HEK293 (cell line): Measurements from ENCODE around the gene CD68.

Source experiments
- ZNF24 ChIP-seq: fragments of 450-650 bp; formaldehyde crosslinking; IDR thresholded peaks from 2 replicates; pipeline ENCODE4 v1.5.1; 2016; ENCODE audit warnings: missing biosample characterization, missing genetic modification characterization
- TF ChIP-seq, protein P1 (sequence below): fragments of 450-650 bp; formaldehyde crosslinking; IDR thresholded peaks from 2 replicates; pipeline ENCODE4 v1.5.1; 2016; ENCODE audit warnings: missing biosample characterization, missing genetic modification characterization

DNA sequence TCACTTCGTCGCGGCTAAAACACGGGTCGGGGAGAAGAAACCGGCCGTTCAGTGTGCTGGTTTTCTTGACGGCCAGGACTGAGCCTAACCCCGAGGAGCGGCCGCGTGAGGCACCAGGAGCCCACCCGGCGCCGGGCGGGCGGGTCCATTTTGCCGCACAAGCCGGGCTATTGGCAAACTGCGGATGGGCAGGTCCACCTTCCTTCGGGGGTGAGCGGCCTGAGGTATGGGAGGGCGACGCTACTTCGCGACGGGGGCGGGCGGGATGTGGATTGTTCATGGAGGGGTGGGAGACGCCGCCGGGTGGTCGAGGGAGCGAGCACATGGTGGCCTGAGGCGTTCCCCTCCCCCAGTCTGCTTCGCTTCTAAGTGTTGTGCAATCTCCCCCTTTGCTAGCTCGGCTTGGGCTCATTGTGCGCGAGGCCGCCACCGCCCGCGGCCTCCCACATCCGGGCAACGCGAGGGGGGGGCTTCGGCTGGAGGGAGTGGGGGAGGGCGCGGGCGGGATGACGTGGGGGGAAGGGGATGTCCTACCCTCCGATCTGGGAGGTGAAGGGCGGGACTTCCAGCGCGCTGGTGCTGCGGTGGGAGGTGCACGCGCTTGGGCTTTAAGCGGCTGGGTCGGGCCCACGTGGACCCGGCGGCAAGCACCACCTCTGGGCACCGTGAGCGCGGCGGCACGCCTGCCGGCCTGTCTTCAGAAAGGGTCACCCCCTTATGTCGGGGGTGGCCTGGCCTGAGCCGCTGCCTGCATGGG, 5.9 kb upstream of the CD68 start:
- TF ChIP-seq ZNF24 (tag by site-specific recombination): no peak
- TF ChIP-seq, protein P1, sequence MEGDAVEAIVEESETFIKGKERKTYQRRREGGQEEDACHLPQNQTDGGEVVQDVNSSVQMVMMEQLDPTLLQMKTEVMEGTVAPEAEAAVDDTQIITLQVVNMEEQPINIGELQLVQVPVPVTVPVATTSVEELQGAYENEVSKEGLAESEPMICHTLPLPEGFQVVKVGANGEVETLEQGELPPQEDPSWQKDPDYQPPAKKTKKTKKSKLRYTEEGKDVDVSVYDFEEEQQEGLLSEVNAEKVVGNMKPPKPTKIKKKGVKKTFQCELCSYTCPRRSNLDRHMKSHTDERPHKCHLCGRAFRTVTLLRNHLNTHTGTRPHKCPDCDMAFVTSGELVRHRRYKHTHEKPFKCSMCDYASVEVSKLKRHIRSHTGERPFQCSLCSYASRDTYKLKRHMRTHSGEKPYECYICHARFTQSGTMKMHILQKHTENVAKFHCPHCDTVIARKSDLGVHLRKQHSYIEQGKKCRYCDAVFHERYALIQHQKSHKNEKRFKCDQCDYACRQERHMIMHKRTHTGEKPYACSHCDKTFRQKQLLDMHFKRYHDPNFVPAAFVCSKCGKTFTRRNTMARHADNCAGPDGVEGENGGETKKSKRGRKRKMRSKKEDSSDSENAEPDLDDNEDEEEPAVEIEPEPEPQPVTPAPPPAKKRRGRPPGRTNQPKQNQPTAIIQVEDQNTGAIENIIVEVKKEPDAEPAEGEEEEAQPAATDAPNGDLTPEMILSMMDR: no peak; the same call in 1 of the 2 replicates
